GM12878 (cell line): Measurements from ENCODE around the gene GIMAP1. TPM values are rescaled to one million over a fixed set of nuclear protein-coding genes. Genes with fewer than 3 reads are reported as not detected.

ENCODE experiments used
- ATAC-seq: fragments of 200-7000 bp; cut with Tn5 transposase; 3 replicates; pipeline ENCODE4 v1.9.1; 2020; ENCODE audit warnings: mild to moderate bottlenecking, moderate library complexity
- BruUV-seq: library from RNA; stranded (reverse); fragments of 400-500 nt; replicated peaks from 2 replicates; lab custom pipeline; 2021; lab: Mats Ljungman, UMichigan
- CTCF ChIA-PET: fragments of 300-600 bp; sonication (Branson Sonifier 250); formaldehyde crosslinking; extraction: SDS; loops from one replicate; lab custom pipeline; 2021; ENCODE audit warnings: inconsistent platforms; lab: Yijun Ruan, JAX
- POLR2A ChIA-PET: fragments of 350-600 bp; formaldehyde crosslinking; extraction: SDS; loops from one replicate; lab custom pipeline; 2021; ENCODE audit warnings: inconsistent platforms; lab: Charles Lee
- RAD21 ChIA-PET: fragments of 300-600 bp; sonication (Branson Sonifier 250); formaldehyde crosslinking; loops from one replicate; lab custom pipeline; 2023; ENCODE audit warnings: antibody characterized with exemption; ENCODE audit not compliant: unreplicated experiment; lab: Charles Lee
- SMC1A ChIA-PET: fragments of 300-600 bp; sonication (Branson Sonifier 250); formaldehyde crosslinking; loops from one replicate; lab custom pipeline; 2023; ENCODE audit not compliant: unreplicated experiment, uncharacterized antibody; lab: Charles Lee
- DNase-seq: peaks from one replicate; pipeline ENCODE4 v3.0.0-alpha.2; 2011; ENCODE audit warnings: low read depth, low spot score
- FAIRE-seq: peaks from 3 replicates; lab custom pipeline; 2011; peaks lifted over from hg19 to GRCh38; lab: Jason Lieb, UNC
- H2AFZ ChIP-seq: 2 replicates; pipeline ENCODE4 v1.6.0; 2011; ENCODE audit warnings: low read depth, low read length, control low read depth; ENCODE audit not compliant: control insufficient read depth
- H3K27ac ChIP-seq: 2 replicates; pipeline ENCODE4 v1.5.1; 2011; ENCODE audit warnings: control low read depth; ENCODE audit not compliant: control insufficient read depth, insufficient read depth
- H3K27me3 ChIP-seq, 2 experiments: replicated peaks in 1 of 2; 2 replicates each; pipeline versions ENCODE4 v1.6.0 to v1.6.1; 2011; ENCODE audit warnings: low read length in 1 of 2; ENCODE audit not compliant: control insufficient read depth in 2 of 2, insufficient read depth in 2 of 2
- H3K36me3 ChIP-seq, 2 experiments: 2 replicates each; pipeline ENCODE4 v1.5.1; 2011; ENCODE audit warnings: low read length in 1 of 2; ENCODE audit not compliant: control insufficient read depth in 2 of 2, insufficient read depth in 2 of 2
- H3K4me1 ChIP-seq: 2 replicates; pipeline ENCODE4 v1.6.1; 2011; ENCODE audit warnings: mild to moderate bottlenecking, low read length, moderate library complexity, mixed read lengths; ENCODE audit not compliant: control insufficient read depth, insufficient read depth
- H3K4me2 ChIP-seq: 2 replicates; pipeline ENCODE4 v1.6.0; 2011; ENCODE audit warnings: control low read depth; ENCODE audit not compliant: control insufficient read depth, insufficient read depth
- H3K4me3 ChIP-seq: fragments of 200-600 bp; sonication (generic); 2 replicates; pipeline ENCODE4 v1.5.1; 2016
- H3K79me2 ChIP-seq: 2 replicates; pipeline ENCODE4 v1.6.0; 2011; ENCODE audit warnings: low read length; ENCODE audit not compliant: control insufficient read depth, insufficient read depth
- H3K9ac ChIP-seq: 2 replicates; pipeline ENCODE4 v1.8.0; 2011; ENCODE audit warnings: low read length, control low read depth, mixed read lengths; ENCODE audit not compliant: control insufficient read depth, insufficient read depth
- H3K9me3 ChIP-seq: replicated peaks from 3 replicates; pipeline ENCODE4 v1.5.1; 2011; ENCODE audit warnings: mild to moderate bottlenecking, low read length; ENCODE audit not compliant: control insufficient read depth, insufficient read depth
- H4K20me1 ChIP-seq: 2 replicates; pipeline ENCODE4 v1.6.0; 2011; ENCODE audit not compliant: control insufficient read depth, insufficient read depth
- HDAC6 ChIP-seq: fragments of 200-600 bp; sonication (generic); IDR thresholded peaks from one replicate; pipeline ENCODE4 v1.8.0; 2017; ENCODE audit warnings: antibody characterized with exemption; ENCODE audit not compliant: unreplicated experiment
- IKZF2 ChIP-seq, 2 experiments: fragments of 450-650 bp; IDR thresholded peaks; 2 replicates each; pipeline ENCODE4 v1.6.1; 2017; ENCODE audit warnings: mild to moderate bottlenecking in 2 of 2, moderate library complexity in 2 of 2
- PBX3 ChIP-seq: IDR thresholded peaks from 2 replicates; pipeline ENCODE4 v1.6.1; 2011; ENCODE audit warnings: mild to moderate bottlenecking, low read depth, low read length, moderate library complexity; ENCODE audit not compliant: insufficient replicate concordance
- RAD51 ChIP-seq: fragments of 450-650 bp; IDR thresholded peaks from 2 replicates; pipeline ENCODE4 v1.6.1; 2016; ENCODE audit warnings: moderate library complexity, mild to moderate bottlenecking, inconsistent platforms
- RELA ChIP-seq: fragments of 450-650 bp; IDR thresholded peaks from 2 replicates; pipeline ENCODE4 v1.8.0; 2014; ENCODE audit warnings: borderline replicate concordance; ENCODE audit not compliant: partially characterized antibody
- TCF7 ChIP-seq: IDR thresholded peaks from 2 replicates; pipeline ENCODE4 v1.6.1; 2014; ENCODE audit warnings: antibody characterized with exemption, borderline replicate concordance
- WGBS: methylation state at CpG from one replicate; pipeline ENCODE4 v1.1.6; 2016; ENCODE audit warnings: low lambda C conversion rate; ENCODE audit not compliant: insufficient replicate concordance, insufficient coverage; ENCODE audit errors: missing lambda C conversion rate; 5-methylcytosine and 5-hydroxymethylcytosine counted together
- in situ Hi-C: fragments of 300-500 bp; cut with MboI; formaldehyde crosslinking; loops from 9 replicates; pipeline ENCODE4 v1.14.3; 2018; ENCODE audit warnings: mixed read lengths
- intact Hi-C: fragments of 100-400 bp; cut with micrococcal nuclease; formaldehyde crosslinking; loops from one replicate; pipeline ENCODE4 v1.14.2; 2022; ENCODE audit not compliant: unreplicated experiment
- polyA plus RNA-seq, 11 experiments: library from polyadenylated mRNA; depleted of rRNA in 4 of 11; unstranded in 6 of 11; stranded (reverse) in 5 of 11; fragments of >200 nt; fragmentation: Nextera tagmentation in 4 of 11; fragmentation: Illumina TruSeq in 1 of 11; extraction: Ambion mirVana in 4 of 11; extraction: Trizol in 1 of 11; gene quantifications; 1 replicate in 1 of 11; 2 replicates in 10 of 11; pipeline versions ENCODE4 v1.2.1 to v1.2.3, GENCODE V29; 2011 to 2016; ENCODE audit warnings: inconsistent platforms in 2 of 11, missing spikeins in 2 of 11, low read depth in 1 of 11
- total RNA-seq, 4 experiments: library from RNA; depleted of rRNA in 3 of 4; stranded (reverse); fragments of >200 nt in 3 of 4; fragmentation: Illumina TruSeq in 1 of 4; extraction: Trizol in 1 of 4; gene quantifications; 2 replicates each; pipeline versions ENCODE4 v1.2.1 to v1.2.3, GENCODE V29; 2013 to 2021
- TF ChIP-seq, protein P1 (sequence below): fragments of 450-650 bp; IDR thresholded peaks from 2 replicates; pipeline ENCODE4 v1.6.1; 2018; ENCODE audit warnings: borderline replicate concordance, mild to moderate bottlenecking; ENCODE audit not compliant: partially characterized antibody
- TF ChIP-seq, protein P2 (sequence below): IDR thresholded peaks from 2 replicates; pipeline ENCODE4 v1.6.1; 2012; ENCODE audit warnings: improper control_type of control experiment, low read depth, low read length; ENCODE audit not compliant: insufficient replicate concordance
- TF ChIP-seq, protein P3 (sequence below): fragments of 450-650 bp; formaldehyde crosslinking; IDR thresholded peaks from 2 replicates; pipeline ENCODE4 v1.5.0; 2022; ENCODE audit warnings: mild to moderate bottlenecking, missing genetic modification characterization

Gene GIMAP1
- total and polyA plus RNA-seq, 10 of the 15 experiments (the other 5 are each of a cell fraction or from before 2014, with no cell fraction given), result 0.16 to 1.9 (median 1.1) TPM

DNA sequence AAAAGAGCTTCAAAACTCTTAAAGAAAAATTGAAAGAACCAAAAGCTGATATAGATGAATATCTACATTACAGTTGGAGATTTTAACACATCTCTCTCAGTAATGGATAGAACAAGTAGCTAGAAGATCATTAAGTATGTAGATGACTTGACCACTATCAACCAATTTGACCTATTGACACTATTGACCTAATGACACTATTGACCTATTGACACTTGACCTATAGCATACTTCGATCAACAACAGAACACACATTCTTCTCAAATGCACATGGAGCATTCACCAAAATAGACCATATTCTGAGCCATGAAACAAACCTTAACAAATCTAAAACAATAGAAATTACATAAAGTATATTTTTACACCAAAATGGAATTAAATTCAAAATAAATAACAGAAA, 43.1 kb downstream of the GIMAP1 start:
- no peaks in the 10 kb centered on the region for H3K36me3 ChIP-seq
- ChIA-PET CTCF (interaction anchor here (0.6 to 2.3 kb wide), 11 partner anchors 13 to 472 kb away, joined by 3 to 19 read pairs (median 3); partner anchors contain the start of genes GIMAP6, GIMAP8 and NOS3), RAD21 (interaction anchor here (0.8 to 1.8 kb wide), 3 partner anchors 128 to 311 kb away, joined by 3 to 11 read pairs (median 3); partner anchors contain the start of gene GIMAP6), POLR2A (interaction anchor here (1.2 kb wide), 1 partner anchor 309 kb away, joined by 4 read pairs; the partner anchor contains the start of gene GIMAP8), SMC1A (interaction anchor here (0.8 to 1.4 kb wide), 5 partner anchors 309 to 474 kb away, joined by 3 to 10 read pairs (median 3); partner anchors contain the start of gene GIMAP8)
- BruUV-seq, result no TSS peak
- DNase-seq, result no peak
- no peak overlapping the region for H3K4me2 ChIP-seq
- no peak overlapping the region for H3K4me3 ChIP-seq
- H4K20me1 ChIP-seq, result no peaks in the 10 kb centered on the region
- H2AFZ ChIP-seq, result no peak overlapping the region
- intact Hi-C loops, result no loop called here
- peaks cover 16% of the 10 kb centered on the region for H3K4me1 ChIP-seq
- in situ Hi-C loops, result no loop called here
- ATAC-seq, result no peak
- no peaks in the 10 kb centered on the region for H3K27me3 ChIP-seq
- no peak overlapping the region for H3K27ac ChIP-seq
- no peaks in the 10 kb centered on the region for H3K9me3 ChIP-seq
- no peaks in the 10 kb centered on the region for H3K79me2 ChIP-seq
- no peak for FAIRE-seq
- no peak overlapping the region for H3K9ac ChIP-seq
- 41% methylated on average over 1 of the region's 1 CpG for WGBS
- TF ChIP-seq, protein P1, sequence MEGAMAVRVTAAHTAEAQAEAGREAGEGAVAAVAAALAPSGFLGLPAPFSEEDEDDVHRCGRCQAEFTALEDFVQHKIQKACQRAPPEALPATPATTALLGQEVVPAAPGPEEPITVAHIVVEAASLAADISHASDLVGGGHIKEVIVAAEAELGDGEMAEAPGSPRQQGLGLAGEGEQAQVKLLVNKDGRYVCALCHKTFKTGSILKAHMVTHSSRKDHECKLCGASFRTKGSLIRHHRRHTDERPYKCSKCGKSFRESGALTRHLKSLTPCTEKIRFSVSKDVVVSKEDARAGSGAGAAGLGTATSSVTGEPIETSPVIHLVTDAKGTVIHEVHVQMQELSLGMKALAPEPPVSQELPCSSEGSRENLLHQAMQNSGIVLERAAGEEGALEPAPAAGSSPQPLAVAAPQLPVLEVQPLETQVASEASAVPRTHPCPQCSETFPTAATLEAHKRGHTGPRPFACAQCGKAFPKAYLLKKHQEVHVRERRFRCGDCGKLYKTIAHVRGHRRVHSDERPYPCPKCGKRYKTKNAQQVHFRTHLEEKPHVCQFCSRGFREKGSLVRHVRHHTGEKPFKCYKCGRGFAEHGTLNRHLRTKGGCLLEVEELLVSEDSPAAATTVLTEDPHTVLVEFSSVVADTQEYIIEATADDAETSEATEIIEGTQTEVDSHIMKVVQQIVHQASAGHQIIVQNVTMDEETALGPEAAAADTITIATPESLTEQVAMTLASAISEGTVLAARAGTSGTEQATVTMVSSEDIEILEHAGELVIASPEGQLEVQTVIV, result no peak
- TF ChIP-seq HDAC6 (no peak), IKZF2 (IDR thresholded peaks at IDR 0.05) (no peak), RAD51 (no peak), TCF7 (no peak), RELA (no peak), PBX3 (no peak)
- TF ChIP-seq, protein P2, sequence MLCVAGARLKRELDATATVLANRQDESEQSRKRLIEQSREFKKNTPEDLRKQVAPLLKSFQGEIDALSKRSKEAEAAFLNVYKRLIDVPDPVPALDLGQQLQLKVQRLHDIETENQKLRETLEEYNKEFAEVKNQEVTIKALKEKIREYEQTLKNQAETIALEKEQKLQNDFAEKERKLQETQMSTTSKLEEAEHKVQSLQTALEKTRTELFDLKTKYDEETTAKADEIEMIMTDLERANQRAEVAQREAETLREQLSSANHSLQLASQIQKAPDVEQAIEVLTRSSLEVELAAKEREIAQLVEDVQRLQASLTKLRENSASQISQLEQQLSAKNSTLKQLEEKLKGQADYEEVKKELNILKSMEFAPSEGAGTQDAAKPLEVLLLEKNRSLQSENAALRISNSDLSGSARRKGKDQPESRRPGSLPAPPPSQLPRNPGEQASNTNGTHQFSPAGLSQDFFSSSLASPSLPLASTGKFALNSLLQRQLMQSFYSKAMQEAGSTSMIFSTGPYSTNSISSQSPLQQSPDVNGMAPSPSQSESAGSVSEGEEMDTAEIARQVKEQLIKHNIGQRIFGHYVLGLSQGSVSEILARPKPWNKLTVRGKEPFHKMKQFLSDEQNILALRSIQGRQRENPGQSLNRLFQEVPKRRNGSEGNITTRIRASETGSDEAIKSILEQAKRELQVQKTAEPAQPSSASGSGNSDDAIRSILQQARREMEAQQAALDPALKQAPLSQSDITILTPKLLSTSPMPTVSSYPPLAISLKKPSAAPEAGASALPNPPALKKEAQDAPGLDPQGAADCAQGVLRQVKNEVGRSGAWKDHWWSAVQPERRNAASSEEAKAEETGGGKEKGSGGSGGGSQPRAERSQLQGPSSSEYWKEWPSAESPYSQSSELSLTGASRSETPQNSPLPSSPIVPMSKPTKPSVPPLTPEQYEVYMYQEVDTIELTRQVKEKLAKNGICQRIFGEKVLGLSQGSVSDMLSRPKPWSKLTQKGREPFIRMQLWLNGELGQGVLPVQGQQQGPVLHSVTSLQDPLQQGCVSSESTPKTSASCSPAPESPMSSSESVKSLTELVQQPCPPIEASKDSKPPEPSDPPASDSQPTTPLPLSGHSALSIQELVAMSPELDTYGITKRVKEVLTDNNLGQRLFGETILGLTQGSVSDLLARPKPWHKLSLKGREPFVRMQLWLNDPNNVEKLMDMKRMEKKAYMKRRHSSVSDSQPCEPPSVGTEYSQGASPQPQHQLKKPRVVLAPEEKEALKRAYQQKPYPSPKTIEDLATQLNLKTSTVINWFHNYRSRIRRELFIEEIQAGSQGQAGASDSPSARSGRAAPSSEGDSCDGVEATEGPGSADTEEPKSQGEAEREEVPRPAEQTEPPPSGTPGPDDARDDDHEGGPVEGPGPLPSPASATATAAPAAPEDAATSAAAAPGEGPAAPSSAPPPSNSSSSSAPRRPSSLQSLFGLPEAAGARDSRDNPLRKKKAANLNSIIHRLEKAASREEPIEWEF, result no peak
- TF ChIP-seq, protein P3, sequence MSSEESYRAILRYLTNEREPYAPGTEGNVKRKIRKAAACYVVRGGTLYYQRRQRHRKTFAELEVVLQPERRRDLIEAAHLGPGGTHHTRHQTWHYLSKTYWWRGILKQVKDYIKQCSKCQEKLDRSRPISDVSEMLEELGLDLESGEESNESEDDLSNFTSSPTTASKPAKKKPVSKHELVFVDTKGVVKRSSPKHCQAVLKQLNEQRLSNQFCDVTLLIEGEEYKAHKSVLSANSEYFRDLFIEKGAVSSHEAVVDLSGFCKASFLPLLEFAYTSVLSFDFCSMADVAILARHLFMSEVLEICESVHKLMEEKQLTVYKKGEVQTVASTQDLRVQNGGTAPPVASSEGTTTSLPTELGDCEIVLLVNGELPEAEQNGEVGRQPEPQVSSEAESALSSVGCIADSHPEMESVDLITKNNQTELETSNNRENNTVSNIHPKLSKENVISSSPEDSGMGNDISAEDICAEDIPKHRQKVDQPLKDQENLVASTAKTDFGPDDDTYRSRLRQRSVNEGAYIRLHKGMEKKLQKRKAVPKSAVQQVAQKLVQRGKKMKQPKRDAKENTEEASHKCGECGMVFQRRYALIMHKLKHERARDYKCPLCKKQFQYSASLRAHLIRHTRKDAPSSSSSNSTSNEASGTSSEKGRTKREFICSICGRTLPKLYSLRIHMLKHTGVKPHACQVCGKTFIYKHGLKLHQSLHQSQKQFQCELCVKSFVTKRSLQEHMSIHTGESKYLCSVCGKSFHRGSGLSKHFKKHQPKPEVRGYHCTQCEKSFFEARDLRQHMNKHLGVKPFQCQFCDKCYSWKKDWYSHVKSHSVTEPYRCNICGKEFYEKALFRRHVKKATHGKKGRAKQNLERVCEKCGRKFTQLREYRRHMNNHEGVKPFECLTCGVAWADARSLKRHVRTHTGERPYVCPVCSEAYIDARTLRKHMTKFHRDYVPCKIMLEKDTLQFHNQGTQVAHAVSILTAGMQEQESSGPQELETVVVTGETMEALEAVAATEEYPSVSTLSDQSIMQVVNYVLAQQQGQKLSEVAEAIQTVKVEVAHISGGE, result no peak
